HG02840 (cell line): ENCODE results near the gene SIK1.
"Not testable (repeated sequence)": the region's sequence is repeated elsewhere in the genome, so short reads cannot be mapped to it uniquely, and the experiment has no call there.

Experiments used
- ATAC-seq: cut with Tn5 transposase; IDR thresholded peaks from one replicate; pipeline ENCODE4 v1.9.1; 2021; ENCODE audit warnings: mild to moderate bottlenecking, moderate library complexity, moderate number of reproducible peaks; ENCODE audit not compliant: unreplicated experiment, low FRiP score

SIK1 gene

GRCh38 chr21:43440835-43441727 lies 14.2 kb upstream of the SIK1 start:
- not testable (repeated sequence) for ATAC-seq

GRCh38 chr21:43439316-43440075 lies 12.6 kb upstream of the SIK1 start:
- not testable (repeated sequence) for ATAC-seq

GRCh38 chr21:43436272-43436671 lies 9.3 kb upstream of the SIK1 start:
- ATAC-seq = not testable (repeated sequence)

- not testable (repeated sequence) for ATAC-seq
These were observed 6.6 kb upstream of the SIK1 start for GRCh38 chr21:43433340-43434136.

- not testable (repeated sequence) for ATAC-seq
These were observed 4.0 kb upstream of the SIK1 start for GRCh38 chr21:43430830-43431416.

GRCh38 chr21:43428964-43429363 lies 2.0 kb upstream of the SIK1 start:
- ATAC-seq = not testable (repeated sequence)

GRCh38 chr21:43427242-43427559 lies 270 bp upstream of the SIK1 start:
- peak; percentile 66 for ATAC-seq

- ATAC-seq = not testable (repeated sequence)
These were observed 927 bp downstream of the SIK1 start for GRCh38 chr21:43426004-43426403.

- not testable (repeated sequence) for ATAC-seq
These were observed 7.5 kb downstream of the SIK1 start for GRCh38 chr21:43419475-43419874.

- ATAC-seq = not testable (repeated sequence)
These were observed 12.4 kb downstream of the SIK1 start for GRCh38 chr21:43414576-43414975.

- not testable (repeated sequence) for ATAC-seq
These were observed 14.7 kb downstream of the SIK1 start for GRCh38 chr21:43412020-43412788.

GRCh38 chr21:43410456-43411068 lies 16.4 kb downstream of the SIK1 start:
- not testable (repeated sequence) for ATAC-seq

GRCh38 chr21:43407139-43407538 lies 19.8 kb downstream of the SIK1 start:
- ATAC-seq = not testable (repeated sequence)

- not testable (repeated sequence) for ATAC-seq
These were observed 22.5 kb downstream of the SIK1 start for GRCh38 chr21:43404450-43404849.

GRCh38 chr21:43403651-43404430 lies 23.1 kb downstream of the SIK1 start:
- ATAC-seq = not testable (repeated sequence)

GRCh38 chr21:43401125-43401524 lies 25.8 kb downstream of the SIK1 start:
- ATAC-seq = not testable (repeated sequence)

- ATAC-seq = not testable (repeated sequence)
These were observed 27.3 kb downstream of the SIK1 start for GRCh38 chr21:43399595-43400015.

GRCh38 chr21:43399136-43399535 lies 27.8 kb downstream of the SIK1 start:
- ATAC-seq = not testable (repeated sequence)
